ENCODE data around the gene APCDD1L.

DNA sequence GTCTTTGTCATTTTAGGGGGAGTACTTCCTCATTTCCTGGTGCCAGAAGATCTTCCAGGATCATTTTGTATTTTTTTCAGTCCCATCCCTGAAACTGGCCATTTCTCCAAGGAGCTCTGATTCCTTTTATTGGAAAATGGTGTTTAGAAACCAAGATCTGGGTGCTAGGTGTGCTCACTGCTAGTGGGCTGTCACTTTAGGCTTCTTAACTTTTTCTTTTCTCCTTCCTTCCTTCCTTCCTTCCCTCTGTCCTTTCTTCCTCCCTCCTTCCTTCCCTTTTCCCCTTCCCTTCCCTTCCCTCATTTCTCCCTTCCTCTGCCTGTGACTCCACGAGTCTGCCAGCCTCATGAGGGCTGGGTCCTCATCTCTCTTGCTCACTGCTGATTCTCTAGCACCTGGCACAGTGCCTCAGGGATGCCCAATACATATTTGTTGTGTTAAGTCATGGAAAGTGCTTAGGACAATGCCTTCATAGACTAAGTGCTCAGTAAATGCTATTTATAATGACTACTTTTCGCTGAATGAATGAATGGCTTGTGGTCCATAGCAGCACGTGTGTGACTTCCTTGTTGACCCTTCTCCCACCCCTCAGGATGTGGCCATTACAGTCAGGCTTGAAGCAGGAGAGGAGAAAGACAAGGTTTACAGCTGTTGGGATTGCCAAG is 36.9 kb downstream of the APCDD1L start:
- TF ChIP-seq POLR2A (IDR thresholded peaks at IDR 0.05), result no peak
- TF ChIP-seq, protein P1, sequence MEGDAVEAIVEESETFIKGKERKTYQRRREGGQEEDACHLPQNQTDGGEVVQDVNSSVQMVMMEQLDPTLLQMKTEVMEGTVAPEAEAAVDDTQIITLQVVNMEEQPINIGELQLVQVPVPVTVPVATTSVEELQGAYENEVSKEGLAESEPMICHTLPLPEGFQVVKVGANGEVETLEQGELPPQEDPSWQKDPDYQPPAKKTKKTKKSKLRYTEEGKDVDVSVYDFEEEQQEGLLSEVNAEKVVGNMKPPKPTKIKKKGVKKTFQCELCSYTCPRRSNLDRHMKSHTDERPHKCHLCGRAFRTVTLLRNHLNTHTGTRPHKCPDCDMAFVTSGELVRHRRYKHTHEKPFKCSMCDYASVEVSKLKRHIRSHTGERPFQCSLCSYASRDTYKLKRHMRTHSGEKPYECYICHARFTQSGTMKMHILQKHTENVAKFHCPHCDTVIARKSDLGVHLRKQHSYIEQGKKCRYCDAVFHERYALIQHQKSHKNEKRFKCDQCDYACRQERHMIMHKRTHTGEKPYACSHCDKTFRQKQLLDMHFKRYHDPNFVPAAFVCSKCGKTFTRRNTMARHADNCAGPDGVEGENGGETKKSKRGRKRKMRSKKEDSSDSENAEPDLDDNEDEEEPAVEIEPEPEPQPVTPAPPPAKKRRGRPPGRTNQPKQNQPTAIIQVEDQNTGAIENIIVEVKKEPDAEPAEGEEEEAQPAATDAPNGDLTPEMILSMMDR (IDR thresholded peaks at IDR 0.05 in 4 of 5, conservative IDR thresholded peaks at IDR 0.05 in 1 of 5), result no peak

Data from gastrocnemius medialis (tissue), 4 donors.